ENCODE measurements around the gene CCDC186.

- no peak for TF ChIP-seq EZH2 (IDR thresholded peaks at IDR 0.05)
- no peak for TF ChIP-seq POLR2AphosphoS5 (IDR thresholded peaks at IDR 0.05; ENCODE audit: borderline replicate concordance, low read depth, low read length)
Measured at GRCh38 chr10:114135476-114135875, 38.5 kb downstream of the CCDC186 start.
